ENCODE data around the gene C3orf20.

Gene C3orf20

DNA sequence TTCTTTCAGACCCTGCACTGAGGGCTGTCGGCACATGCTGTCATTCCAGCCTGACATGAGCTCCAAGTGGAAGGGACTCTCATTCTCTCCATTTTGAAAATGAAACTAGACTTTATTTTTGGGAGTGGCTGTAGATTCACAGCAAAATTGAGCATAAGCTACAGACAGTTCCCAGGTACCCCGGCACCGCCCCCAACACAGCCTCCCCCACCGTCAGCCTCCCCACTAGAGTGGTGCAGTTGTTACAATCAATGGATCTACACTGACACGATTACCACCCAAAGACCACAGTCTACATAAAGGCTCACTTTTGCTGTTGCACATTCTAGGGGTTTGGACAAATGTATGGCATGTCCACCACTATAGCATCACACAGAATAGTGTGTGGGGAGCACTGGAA lies 114.3 kb downstream of the C3orf20 start:
- 50 to 88% methylated on average over 2 to 3 of the region's 5 CpGs for WGBS, 2 experiments (ENCODE audit: insufficient coverage in 2 of 2)
- Histone ChIP-seq H3K27ac (ENCODE audit: low read depth, low read length, severe bottlenecking) (no peak overlapping the region), H3K36me3 (ENCODE audit: control insufficient read depth, insufficient read depth, low read length) (no peaks in the 10 kb centered on the region), H3K9me3 (ENCODE audit: control insufficient read depth, low read length) (no peaks in the 10 kb centered on the region), H3K4me3 (ENCODE audit: extremely low read depth, insufficient read depth, low read length, poor library complexity, severe bottlenecking) (no peak overlapping the region), H3K4me1 (ENCODE audit: control insufficient read depth, insufficient read depth, low read length, poor library complexity, severe bottlenecking) (no peaks in the 10 kb centered on the region)

DNA sequence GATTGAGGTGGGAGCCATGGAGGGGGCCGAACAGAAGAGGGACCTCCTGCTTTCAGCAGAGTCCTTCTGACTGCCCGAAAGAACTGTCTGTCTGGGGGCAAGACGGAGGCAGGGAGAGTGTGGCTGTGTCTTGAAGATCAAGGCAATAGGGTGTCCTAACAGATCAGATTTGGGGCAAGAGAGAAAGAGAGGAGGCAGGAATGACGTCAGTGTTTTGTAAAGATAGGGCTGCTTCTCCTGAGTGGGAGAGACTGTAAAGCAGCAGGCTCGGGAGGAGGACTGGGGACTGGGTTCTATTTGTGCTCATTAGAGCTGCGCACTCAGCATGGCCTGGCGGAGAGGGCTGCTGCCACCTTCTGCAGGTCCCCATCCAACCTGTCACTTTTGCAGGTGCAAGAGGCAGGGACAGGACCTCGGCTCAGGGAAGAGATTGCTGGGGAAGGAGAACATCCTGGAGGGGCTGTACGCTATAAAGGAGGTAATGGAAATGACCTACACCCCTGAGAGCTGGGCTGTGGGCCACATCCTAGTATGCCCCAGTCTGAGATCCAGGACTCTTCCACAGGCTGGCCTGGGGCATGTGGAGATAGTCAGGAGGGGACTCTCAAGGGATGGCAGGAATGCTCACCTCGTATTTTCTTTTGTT lies 114.8 kb downstream of the C3orf20 start:
- H3K27ac ChIP-seq (ENCODE audit: low read depth, low read length, severe bottlenecking) = no peak overlapping the region
- H3K9me3 ChIP-seq (ENCODE audit: control insufficient read depth, low read length) = no peaks in the 10 kb centered on the region
- no peak overlapping the region for H3K4me3 ChIP-seq (ENCODE audit: extremely low read depth, insufficient read depth, low read length, poor library complexity, severe bottlenecking)
- 72 to 78% methylated on average over 7 to 10 of the region's 10 CpGs for WGBS, 2 experiments (ENCODE audit: insufficient coverage in 2 of 2)
- H3K36me3 ChIP-seq (ENCODE audit: control insufficient read depth, insufficient read depth, low read length) = no peaks in the 10 kb centered on the region
- H3K4me1 ChIP-seq (ENCODE audit: control insufficient read depth, insufficient read depth, low read length, poor library complexity, severe bottlenecking) = no peaks in the 10 kb centered on the region

DNA sequence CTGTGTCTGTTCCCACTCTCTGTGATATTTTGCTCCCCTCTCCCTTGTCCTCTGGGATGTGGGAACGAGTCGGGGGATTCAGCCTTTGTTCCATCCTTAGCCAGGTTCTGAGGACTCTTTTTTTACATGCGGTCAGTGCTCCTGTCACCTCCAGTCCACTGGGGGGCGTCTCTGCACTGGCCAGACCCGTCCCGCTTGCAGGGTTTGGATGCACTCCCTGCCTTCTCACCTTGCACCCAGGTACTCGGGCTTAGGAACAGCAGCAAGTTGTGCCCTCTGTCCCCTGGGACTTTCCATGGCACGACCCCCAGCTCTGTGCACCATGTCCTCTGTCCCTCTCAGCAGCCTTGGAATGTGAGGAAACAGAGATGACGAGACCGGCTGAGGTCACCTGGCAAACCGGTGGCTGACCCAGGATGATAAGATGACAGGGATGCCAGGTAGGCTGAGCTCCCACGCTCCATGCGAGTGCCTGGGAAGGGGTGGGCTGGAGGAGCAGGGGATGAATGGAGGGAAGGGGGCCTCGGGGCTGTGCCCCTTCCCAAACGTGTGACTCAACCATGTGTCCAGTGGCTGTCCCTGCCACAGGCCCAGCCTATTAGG lies 116.5 kb downstream of the C3orf20 start:
- Histone ChIP-seq H3K4me3 (ENCODE audit: extremely low read depth, insufficient read depth, low read length, poor library complexity, severe bottlenecking) (no peak overlapping the region), H3K36me3 (ENCODE audit: control insufficient read depth, insufficient read depth, low read length) (no peaks in the 10 kb centered on the region), H3K4me1 (ENCODE audit: control insufficient read depth, insufficient read depth, low read length, poor library complexity, severe bottlenecking) (no peaks in the 10 kb centered on the region), H3K27ac (ENCODE audit: low read depth, low read length, severe bottlenecking) (no peak overlapping the region), H3K9me3 (ENCODE audit: control insufficient read depth, low read length) (no peaks in the 10 kb centered on the region)
- 34 to 43% methylated on average over 12 to 15 of the region's 15 CpGs for WGBS, 2 experiments (ENCODE audit: insufficient coverage in 2 of 2)

DNA sequence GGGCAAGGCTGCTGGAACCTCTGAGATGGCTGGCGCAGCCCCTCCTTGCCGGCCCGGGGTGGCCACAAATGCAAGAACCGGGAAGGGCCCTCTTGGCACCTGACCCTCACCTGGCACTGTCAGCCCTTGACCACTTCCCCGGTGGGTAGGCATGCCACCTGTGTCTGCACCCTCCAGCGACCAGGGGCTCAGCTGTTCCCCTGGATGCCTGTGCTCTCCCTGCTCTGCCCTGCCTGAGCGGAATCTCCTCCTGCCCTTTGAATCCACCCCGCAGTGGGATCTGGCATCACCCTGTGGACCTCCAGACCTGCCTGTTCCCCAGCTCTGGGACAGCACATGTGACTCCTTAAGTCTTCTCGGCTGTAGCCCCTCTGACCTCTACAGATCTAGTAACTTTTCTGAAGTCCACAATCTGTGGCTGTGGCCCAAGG lies 117.8 kb downstream of the C3orf20 start:
- Histone ChIP-seq H3K9me3 (ENCODE audit: control insufficient read depth, low read length) (no peaks in the 10 kb centered on the region), H3K4me1 (ENCODE audit: control insufficient read depth, insufficient read depth, low read length, poor library complexity, severe bottlenecking) (no peaks in the 10 kb centered on the region), H3K27ac (ENCODE audit: low read depth, low read length, severe bottlenecking) (no peak overlapping the region), H3K36me3 (ENCODE audit: control insufficient read depth, insufficient read depth, low read length) (no peaks in the 10 kb centered on the region), H3K4me3 (ENCODE audit: extremely low read depth, insufficient read depth, low read length, poor library complexity, severe bottlenecking) (no peak overlapping the region)
- WGBS, 2 experiments (ENCODE audit: insufficient coverage in 2 of 2) = 93 to 99% methylated on average over 7 to 8 of the region's 9 CpGs

DNA sequence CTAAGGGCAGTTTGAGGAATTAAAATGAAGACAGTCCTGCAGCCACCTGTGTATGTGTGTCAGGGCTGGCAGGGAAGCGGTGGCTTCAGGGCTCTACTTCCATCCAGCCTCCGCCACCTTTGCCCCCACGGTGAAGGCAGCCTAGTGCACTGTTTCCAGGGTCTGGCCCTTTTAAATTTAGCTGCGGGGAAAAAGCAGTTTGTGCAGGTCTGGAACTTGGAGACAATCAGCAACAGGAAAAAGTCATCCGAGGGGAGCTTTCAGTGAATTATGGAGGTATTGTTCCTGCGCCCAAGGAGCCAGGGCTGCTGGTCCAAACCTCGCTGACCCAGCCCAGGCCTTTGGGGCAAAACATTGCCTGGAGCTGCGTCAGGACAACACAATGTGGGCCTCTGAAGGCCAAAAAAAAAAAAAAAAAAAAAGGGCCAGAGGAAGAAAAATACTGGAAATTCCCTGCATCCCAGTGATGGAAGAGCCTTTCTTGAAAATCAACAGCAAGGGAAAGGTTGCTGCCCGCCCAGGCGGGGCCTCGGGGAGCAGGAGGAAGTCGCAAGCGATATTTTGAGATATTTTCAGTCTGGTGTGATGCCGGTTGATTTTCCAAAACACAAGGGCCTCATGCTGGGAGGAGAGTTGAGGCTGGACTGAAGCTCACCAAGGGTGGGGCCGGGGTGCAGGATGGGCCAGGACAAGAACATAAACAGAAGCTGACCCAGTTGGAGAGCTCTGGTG lies 118.4 kb downstream of the C3orf20 start:
- no peaks in the 10 kb centered on the region for H3K36me3 ChIP-seq (ENCODE audit: control insufficient read depth, insufficient read depth, low read length)
- 83 to 89% methylated on average over 12 to 13 of the region's 15 CpGs for WGBS, 2 experiments (ENCODE audit: insufficient coverage in 2 of 2)
- H3K4me3 ChIP-seq (ENCODE audit: extremely low read depth, insufficient read depth, low read length, poor library complexity, severe bottlenecking) = no peak overlapping the region
- no peaks in the 10 kb centered on the region for H3K9me3 ChIP-seq (ENCODE audit: control insufficient read depth, low read length)
- H3K4me1 ChIP-seq (ENCODE audit: control insufficient read depth, insufficient read depth, low read length, poor library complexity, severe bottlenecking) = no peaks in the 10 kb centered on the region
- no peak overlapping the region for H3K27ac ChIP-seq (ENCODE audit: low read depth, low read length, severe bottlenecking)

DNA sequence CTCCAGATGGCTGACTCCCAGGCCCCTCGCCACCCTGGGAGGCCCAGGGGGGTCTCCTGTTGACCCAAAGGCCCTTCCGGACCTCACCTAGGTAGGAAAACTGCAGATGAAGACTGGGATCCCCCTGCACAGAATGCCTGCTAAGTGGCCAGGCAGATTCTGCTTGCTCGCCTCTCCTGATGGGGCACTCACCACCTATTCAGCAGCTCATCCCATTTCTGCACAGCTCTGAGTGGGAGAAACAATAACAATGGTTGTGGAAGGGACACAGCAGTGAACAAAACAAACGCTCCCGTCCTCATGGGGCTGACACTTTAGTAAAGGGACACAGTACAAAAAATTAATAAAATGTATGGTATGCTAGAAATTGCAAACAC lies 118.9 kb downstream of the C3orf20 start:
- Histone ChIP-seq H3K4me3 (ENCODE audit: extremely low read depth, insufficient read depth, low read length, poor library complexity, severe bottlenecking) (no peak overlapping the region), H3K9me3 (ENCODE audit: control insufficient read depth, low read length) (no peaks in the 10 kb centered on the region), H3K4me1 (ENCODE audit: control insufficient read depth, insufficient read depth, low read length, poor library complexity, severe bottlenecking) (no peaks in the 10 kb centered on the region), H3K27ac (ENCODE audit: low read depth, low read length, severe bottlenecking) (no peak overlapping the region), H3K36me3 (ENCODE audit: control insufficient read depth, insufficient read depth, low read length) (no peaks in the 10 kb centered on the region)
- WGBS, 2 experiments (ENCODE audit: insufficient coverage in 2 of 2) = 89 to 93% methylated on average over 3 of the region's 5 CpGs

DNA sequence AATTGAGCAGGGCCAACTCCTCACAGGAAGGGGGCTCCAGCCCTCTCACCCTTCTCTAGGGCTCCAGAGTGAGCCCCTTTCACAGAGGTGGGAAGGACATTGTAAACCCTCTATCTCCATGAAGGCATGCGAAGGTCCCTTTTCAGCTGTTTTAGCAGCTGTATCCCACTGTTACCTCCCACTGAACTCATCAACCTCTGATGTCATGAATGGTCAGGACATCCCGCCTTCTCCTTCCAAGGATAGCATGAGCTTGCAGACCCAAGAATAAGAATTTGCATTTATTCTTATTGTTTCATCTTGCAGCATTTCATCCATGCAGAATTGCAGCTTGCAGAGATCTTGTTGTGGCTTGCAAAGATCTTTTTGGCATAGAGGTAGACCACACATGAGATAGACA lies 119.5 kb downstream of the C3orf20 start:
- WGBS, 2 experiments (ENCODE audit: insufficient coverage in 2 of 2) = 83 to 94% methylated on average over 1 to 2 of the region's 2 CpGs
- H3K9me3 ChIP-seq (ENCODE audit: control insufficient read depth, low read length) = peaks cover 3% of the 10 kb centered on the region
- H3K27ac ChIP-seq (ENCODE audit: low read depth, low read length, severe bottlenecking) = no peak overlapping the region
- no peaks in the 10 kb centered on the region for H3K36me3 ChIP-seq (ENCODE audit: control insufficient read depth, insufficient read depth, low read length)
- H3K4me3 ChIP-seq (ENCODE audit: extremely low read depth, insufficient read depth, low read length, poor library complexity, severe bottlenecking) = no peak overlapping the region
- no peaks in the 10 kb centered on the region for H3K4me1 ChIP-seq (ENCODE audit: control insufficient read depth, insufficient read depth, low read length, poor library complexity, severe bottlenecking)

DNA sequence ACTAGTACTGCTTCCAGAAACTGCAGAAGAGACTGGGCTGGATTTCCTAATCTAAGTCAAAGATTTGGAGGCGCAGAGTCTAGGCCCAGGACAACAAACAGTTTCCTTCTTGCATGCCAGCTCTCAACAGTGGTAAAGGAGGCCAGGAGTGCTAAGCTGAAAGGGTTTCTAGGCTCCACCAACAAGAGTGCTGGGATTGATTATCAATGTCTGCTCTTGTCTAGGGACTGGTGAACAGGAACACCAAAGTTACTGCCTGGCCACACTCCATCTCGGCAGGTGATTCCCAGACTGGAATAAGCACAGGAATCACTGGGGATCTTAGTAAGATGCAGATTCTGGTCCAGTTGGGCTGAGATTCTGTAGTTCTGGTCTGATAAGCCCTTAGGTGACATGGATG lies 121.1 kb downstream of the C3orf20 start:
- Histone ChIP-seq H3K4me3 (ENCODE audit: extremely low read depth, insufficient read depth, low read length, poor library complexity, severe bottlenecking) (no peak overlapping the region), H3K4me1 (ENCODE audit: control insufficient read depth, insufficient read depth, low read length, poor library complexity, severe bottlenecking) (no peaks in the 10 kb centered on the region), H3K27ac (ENCODE audit: low read depth, low read length, severe bottlenecking) (no peak overlapping the region), H3K36me3 (ENCODE audit: control insufficient read depth, insufficient read depth, low read length) (no peaks in the 10 kb centered on the region), H3K9me3 (ENCODE audit: control insufficient read depth, low read length) (peaks cover 9% of the 10 kb centered on the region)
- 78 to 83% methylated on average over 1 to 2 of the region's 2 CpGs for WGBS, 2 experiments (ENCODE audit: insufficient coverage in 2 of 2)

DNA sequence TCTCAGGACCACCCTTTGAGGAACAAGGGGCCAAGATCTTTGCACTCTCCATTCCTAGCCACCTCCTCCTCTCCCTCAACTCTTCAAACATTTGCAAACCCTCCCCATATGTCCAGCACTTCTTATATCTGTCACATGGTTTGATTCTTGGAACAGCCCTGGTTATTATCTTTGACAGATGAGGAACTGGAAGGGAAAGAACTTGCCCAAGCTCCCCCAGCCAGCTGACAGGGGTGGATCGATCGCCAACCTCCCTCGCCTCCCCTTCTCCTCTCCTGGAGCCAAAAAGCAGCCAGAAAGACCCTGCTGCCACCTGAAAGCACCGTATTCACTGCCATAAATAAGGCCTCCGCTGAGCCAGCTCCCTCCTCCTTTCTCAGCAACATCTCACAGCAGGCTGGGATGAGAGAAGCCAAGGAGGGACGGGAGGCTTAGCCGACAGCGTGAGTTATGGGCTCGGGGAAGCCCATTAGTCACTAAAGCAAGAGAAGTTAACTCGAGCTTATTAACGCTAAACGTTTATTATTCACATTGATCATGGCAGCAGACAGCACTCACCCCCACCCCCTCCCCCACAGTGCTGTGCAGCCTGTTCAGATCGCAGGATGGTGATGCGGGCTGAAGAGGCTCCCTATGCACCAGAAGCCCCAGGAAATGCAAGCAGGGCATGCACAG lies 121.6 kb downstream of the C3orf20 start:
- no peaks in the 10 kb centered on the region for H3K36me3 ChIP-seq (ENCODE audit: control insufficient read depth, insufficient read depth, low read length)
- WGBS, 2 experiments (ENCODE audit: insufficient coverage in 2 of 2) = 75 to 89% methylated on average over 9 to 11 of the region's 14 CpGs
- H3K27ac ChIP-seq (ENCODE audit: low read depth, low read length, severe bottlenecking) = no peak overlapping the region
- H3K4me3 ChIP-seq (ENCODE audit: extremely low read depth, insufficient read depth, low read length, poor library complexity, severe bottlenecking) = no peak overlapping the region
- H3K9me3 ChIP-seq (ENCODE audit: control insufficient read depth, low read length) = peaks cover 9% of the 10 kb centered on the region
- H3K4me1 ChIP-seq (ENCODE audit: control insufficient read depth, insufficient read depth, low read length, poor library complexity, severe bottlenecking) = no peaks in the 10 kb centered on the region

DNA sequence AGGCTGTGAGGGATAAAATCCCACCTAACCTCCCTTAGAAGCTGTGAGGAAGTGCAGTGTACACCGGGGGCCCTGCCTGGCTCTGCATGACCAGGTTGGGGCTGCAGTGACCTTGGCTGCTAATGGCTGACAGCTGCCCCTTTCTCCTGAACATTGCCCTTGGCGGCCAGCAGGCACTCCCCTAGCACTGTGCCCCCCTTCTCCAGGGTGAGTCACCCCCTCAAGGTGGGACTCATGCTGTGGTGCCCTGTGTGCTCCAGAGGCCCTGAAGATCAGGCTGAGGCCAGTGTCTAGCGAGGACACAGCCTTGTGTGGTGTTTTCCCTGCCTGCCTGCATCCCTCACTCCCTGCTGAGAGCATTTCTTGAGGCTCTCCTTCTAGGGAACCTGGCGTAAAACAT lies 122.8 kb downstream of the C3orf20 start:
- Histone ChIP-seq H3K27ac (ENCODE audit: low read depth, low read length, severe bottlenecking) (no peak overlapping the region), H3K9me3 (ENCODE audit: control insufficient read depth, low read length) (peaks cover 9% of the 10 kb centered on the region), H3K4me3 (ENCODE audit: extremely low read depth, insufficient read depth, low read length, poor library complexity, severe bottlenecking) (no peak overlapping the region), H3K36me3 (ENCODE audit: control insufficient read depth, insufficient read depth, low read length) (no peaks in the 10 kb centered on the region), H3K4me1 (ENCODE audit: control insufficient read depth, insufficient read depth, low read length, poor library complexity, severe bottlenecking) (no peaks in the 10 kb centered on the region)
- 79 to 86% methylated on average over 4 of the region's 4 CpGs for WGBS, 2 experiments (ENCODE audit: insufficient coverage in 2 of 2)

Data from mesodermal cell (in vitro differentiated cells).